Immature natural killer cell (primary cell): ENCODE measurements around the gene FBXW10B. TPM values are rescaled to one million over a fixed set of nuclear protein-coding genes. Genes with fewer than 3 reads are reported as not detected.

Experiments used
- polyA plus RNA-seq, 3 donors: library from polyadenylated mRNA; unstranded; fragments of 300-500 nt; fragmentation: Illumina TruSeq; gene quantifications; one replicate each; pipeline ENCODE4 v1.2.3, GENCODE V29; 2021

FBXW10B gene
- polyA plus RNA-seq, 3 donors from 2014 or later, result not detected

Other genes starting within 250 kb of the FBXW10B start
- gene CDRT4, start 152.1 kb downstream of the FBXW10B start, polyA plus RNA-seq, result 1 to 10 TPM in 1 of 3 donors, under 1 TPM in 1, not detected in 1; 0.69 to 5.1 TPM
- gene TVP23C, start 56.2 kb downstream of the FBXW10B start, polyA plus RNA-seq, result 1 to 10 TPM; 5.1 to 7.1 (median 5.3) TPM
- 1 to 10 TPM; 1.8 to 5.0 (median 3.1) TPM for gene TRIM16, start 64.6 kb upstream of the FBXW10B start, polyA plus RNA-seq
- 10 to 100 TPM in 2 of 3 donors, 1 to 10 TPM in 1; 7.0 to 17.2 (median 11.9) TPM for gene ZNF286A, start 80.0 kb upstream of the FBXW10B start, polyA plus RNA-seq
- not detected for gene TBC1D26, start 112.6 kb upstream of the FBXW10B start, polyA plus RNA-seq